Kidney epithelial cell (primary cell): ENCODE data around the gene GFRA3. TPM values are rescaled to one million over a fixed set of nuclear protein-coding genes. Genes with fewer than 3 reads are reported as not detected.
"Not testable (repeated sequence)": the region's sequence is repeated elsewhere in the genome, so short reads cannot be mapped to it uniquely, and the experiment has no call there.

ENCODE experiments used
- DNase-seq: peaks from one replicate; pipeline ENCODE4 v3.0.0-alpha.2; 2010; ENCODE audit warnings: low read depth
- H3K27me3 ChIP-seq: 2 replicates; pipeline ENCODE4 v1.6.0; 2011; ENCODE audit warnings: low read length; ENCODE audit not compliant: control insufficient read depth, insufficient read depth
- H3K36me3 ChIP-seq: 2 replicates; pipeline ENCODE4 v1.5.1; 2011; ENCODE audit warnings: low read length; ENCODE audit not compliant: control insufficient read depth, insufficient read depth
- H3K4me3 ChIP-seq: 2 replicates; pipeline ENCODE4 v1.5.1; 2011; ENCODE audit warnings: low read depth, mild to moderate bottlenecking, control low read depth, low read length
- CTCF ChIP-seq: IDR thresholded peaks from 2 replicates; pipeline ENCODE4 v1.5.1; 2011; ENCODE audit warnings: mild to moderate bottlenecking, moderate library complexity, low read length, control low read depth, inconsistent platforms; ENCODE audit not compliant: insufficient read depth, poor library complexity, severe bottlenecking
- total RNA-seq: library from RNA; depleted of rRNA; stranded (reverse); fragments of >200 nt; gene quantifications from 2 replicates; pipeline ENCODE4 v1.2.3, GENCODE V29; 2015

The GFRA3 gene
- total RNA-seq, 1 donor from 2014 or later = 0.08 TPM

DNA sequence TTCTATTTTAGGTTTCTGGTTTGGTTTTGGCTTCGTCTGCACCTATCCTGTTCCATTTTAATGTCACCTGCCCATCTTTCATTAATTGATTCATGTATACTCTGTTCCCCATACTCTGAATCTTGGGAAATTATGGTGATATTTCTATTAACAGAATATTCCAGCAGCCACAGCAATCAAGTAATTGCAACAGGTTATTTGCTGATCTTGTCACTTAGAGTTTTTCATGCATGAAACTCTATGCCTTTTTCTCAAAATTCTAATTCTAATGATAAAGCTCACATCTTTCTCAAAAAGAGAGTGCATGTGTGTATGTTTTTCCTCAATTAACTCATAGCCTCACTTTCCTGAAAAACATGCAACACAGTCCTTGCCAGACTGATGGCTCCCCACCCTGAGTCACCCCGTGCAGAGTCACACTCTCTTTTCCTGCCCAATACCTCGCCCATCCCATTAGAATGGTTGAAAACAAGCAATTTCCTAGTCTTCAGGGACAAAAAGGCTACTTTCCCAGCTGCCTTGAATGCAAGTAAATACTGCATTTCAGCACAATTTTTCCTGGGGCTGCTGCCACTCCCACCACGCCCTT lies 15.6 kb downstream of the GFRA3 start:
- Histone ChIP-seq H3K36me3 (no peaks in the 10 kb centered on the region), H3K27me3 (peaks cover 6% of the 10 kb centered on the region), H3K4me3 (no peak overlapping the region)
- DNase-seq = no peak
- no peak for TF ChIP-seq CTCF

- no peak for TF ChIP-seq CTCF
- no peaks in the 10 kb centered on the region for H3K36me3 ChIP-seq
- DNase-seq = no peak
- H3K4me3 ChIP-seq = no peak overlapping the region
- H3K27me3 ChIP-seq = peaks cover 9% of the 10 kb centered on the region
These were observed 16.8 kb downstream of the GFRA3 start for GRCh38 chr5:138257583-138257982.

GRCh38 chr5:138252944-138253343 lies 21.5 kb downstream of the GFRA3 start:
- no peak for TF ChIP-seq CTCF
- H3K36me3 ChIP-seq = no peaks in the 10 kb centered on the region
- peaks cover 13% of the 10 kb centered on the region for H3K27me3 ChIP-seq
- no peak for DNase-seq
- no peak overlapping the region for H3K4me3 ChIP-seq

GRCh38 chr5:138247800-138248199 lies 26.6 kb downstream of the GFRA3 start:
- H3K27me3 ChIP-seq = peaks cover 18% of the 10 kb centered on the region
- DNase-seq, H3K4me3 ChIP-seq, H3K36me3 ChIP-seq: not testable (repeated sequence)

GRCh38 chr5:138246822-138247221 lies 27.6 kb downstream of the GFRA3 start:
- no peak for DNase-seq
- H3K27me3 ChIP-seq = peaks cover 18% of the 10 kb centered on the region
- no peak overlapping the region for H3K4me3 ChIP-seq
- TF ChIP-seq CTCF = no peak
- H3K36me3 ChIP-seq = no peaks in the 10 kb centered on the region

GRCh38 chr5:138246334-138246733 lies 28.1 kb downstream of the GFRA3 start:
- H3K27me3 ChIP-seq = peaks cover 23% of the 10 kb centered on the region
- H3K36me3 ChIP-seq = no peaks in the 10 kb centered on the region
- DNase-seq = no peak
- no peak overlapping the region for H3K4me3 ChIP-seq
- no peak for TF ChIP-seq CTCF
